H9 (cell line): Measurements from ENCODE around the gene VGLL3. TPM values are rescaled to one million over a fixed set of nuclear protein-coding genes. Genes with fewer than 3 reads are reported as not detected.
A peak's percentile ranks its signal among the peaks of the same experiment; 100 is the strongest.

ENCODE experiments used
- DNase-seq: peaks from one replicate; pipeline ENCODE4 v3.0.0-alpha.2; 2017
- H2AFZ ChIP-seq: one replicate; pipeline ENCODE4 v1.6.1; 2013; ENCODE audit warnings: mild to moderate bottlenecking, low read length, control low read depth, moderate library complexity
- H2AK5ac ChIP-seq: 2 replicates; pipeline ENCODE4 v1.6.1; 2013; ENCODE audit warnings: low read length, control low read depth, mixed read lengths; ENCODE audit not compliant: insufficient read length
- H2BK120ac ChIP-seq: one replicate; pipeline ENCODE4 v1.6.1; 2013; ENCODE audit warnings: low read depth, mild to moderate bottlenecking, low read length, control low read depth, inconsistent platforms; ENCODE audit not compliant: poor library complexity, severe bottlenecking
- H2BK12ac ChIP-seq: 2 replicates; pipeline ENCODE4 v1.6.1; 2013; ENCODE audit warnings: low read length, control low read depth, mixed read lengths, low read depth; ENCODE audit not compliant: insufficient read length
- H2BK15ac ChIP-seq: 2 replicates; pipeline ENCODE4 v1.6.1; 2013; ENCODE audit warnings: low read depth, low read length, control low read depth
- H2BK20ac ChIP-seq: one replicate; pipeline ENCODE4 v1.6.1; 2013; ENCODE audit warnings: low read depth, mild to moderate bottlenecking, low read length, control low read depth, inconsistent platforms; ENCODE audit not compliant: poor library complexity, severe bottlenecking
- H2BK5ac ChIP-seq: 2 replicates; pipeline ENCODE4 v1.6.1; 2013; ENCODE audit warnings: low read length, control low read depth, mixed read lengths; ENCODE audit not compliant: insufficient read length
- H3K14ac ChIP-seq: 2 replicates; pipeline ENCODE4 v1.6.1; 2013; ENCODE audit warnings: low read length, control low read depth; ENCODE audit not compliant: insufficient read depth
- H3K18ac ChIP-seq: 2 replicates; pipeline ENCODE4 v1.6.1; 2013; ENCODE audit warnings: low read depth, mild to moderate bottlenecking, mixed read lengths, low read length, control low read depth; ENCODE audit not compliant: insufficient read length
- H3K23ac ChIP-seq: 2 replicates; pipeline ENCODE4 v1.6.1; 2013; ENCODE audit warnings: low read length, control low read depth, mixed read lengths, low read depth; ENCODE audit not compliant: insufficient read length
- H3K23me2 ChIP-seq: 2 replicates; pipeline ENCODE4 v1.6.1; 2013; ENCODE audit warnings: low read depth, mild to moderate bottlenecking, mixed read lengths, low read length, control low read depth; ENCODE audit not compliant: insufficient read length, poor library complexity, severe bottlenecking
- H3K27ac ChIP-seq: 2 replicates; pipeline ENCODE4 v1.5.1; 2013; ENCODE audit warnings: low read length, control low read depth, mixed read lengths, low read depth; ENCODE audit not compliant: insufficient read length
- H3K27me3 ChIP-seq: 2 replicates; pipeline ENCODE4 v1.6.1; 2013; ENCODE audit warnings: low read length, control low read depth, inconsistent platforms; ENCODE audit not compliant: insufficient read depth
- H3K4ac ChIP-seq: 2 replicates; pipeline ENCODE4 v1.6.1; 2013; ENCODE audit warnings: low read depth, mild to moderate bottlenecking, control low read depth, inconsistent platforms, low read length, moderate library complexity
- H3K4me1 ChIP-seq: 2 replicates; pipeline ENCODE4 v1.6.1; 2013; ENCODE audit warnings: low read length, control low read depth, inconsistent platforms; ENCODE audit not compliant: insufficient read depth
- H3K4me2 ChIP-seq: 2 replicates; pipeline ENCODE4 v1.6.1; 2013; ENCODE audit warnings: low read length, control low read depth, mixed read lengths; ENCODE audit not compliant: insufficient read length, insufficient read depth
- H3K56ac ChIP-seq: 2 replicates; pipeline ENCODE4 v1.6.1; 2013; ENCODE audit warnings: low read depth, mild to moderate bottlenecking, mixed read lengths, low read length, control low read depth; ENCODE audit not compliant: insufficient read length
- H3K79me1 ChIP-seq: 2 replicates; pipeline ENCODE4 v1.6.1; 2013; ENCODE audit warnings: low read depth, mild to moderate bottlenecking, moderate library complexity, low read length, control low read depth, inconsistent platforms; ENCODE audit not compliant: insufficient read depth, poor library complexity, severe bottlenecking
- H3K79me2 ChIP-seq: 2 replicates; pipeline ENCODE4 v1.6.1; 2013; ENCODE audit warnings: low read length, control low read depth, inconsistent platforms; ENCODE audit not compliant: insufficient read depth
- H3K9ac ChIP-seq: 2 replicates; pipeline ENCODE4 v1.6.1; 2013; ENCODE audit warnings: low read length, control low read depth, mixed read lengths; ENCODE audit not compliant: insufficient read length; ENCODE audit errors: extremely low read depth
- H3K9me3 ChIP-seq: one replicate; pipeline ENCODE4 v1.6.1; 2013; ENCODE audit warnings: low read depth, low read length, inconsistent platforms; ENCODE audit not compliant: control insufficient read depth
- H3T11ph ChIP-seq: one replicate; pipeline ENCODE4 v1.6.1; 2013; ENCODE audit warnings: mild to moderate bottlenecking, low read length, control low read depth, inconsistent platforms
- H4K20me1 ChIP-seq: one replicate; pipeline ENCODE4 v1.6.1; 2013; ENCODE audit not compliant: control insufficient read depth, insufficient read length, insufficient read depth
- H4K5ac ChIP-seq: 2 replicates; pipeline ENCODE4 v1.6.1; 2013; ENCODE audit warnings: low read depth, mild to moderate bottlenecking, mixed read lengths, low read length, control low read depth; ENCODE audit not compliant: insufficient read length
- H4K8ac ChIP-seq: replicated peaks from 2 replicates; pipeline ENCODE4 v1.6.1; 2013; ENCODE audit warnings: low read length, control low read depth, mixed read lengths, low read depth; ENCODE audit not compliant: insufficient read length
- H4K91ac ChIP-seq: 2 replicates; pipeline ENCODE4 v1.6.1; 2013; ENCODE audit warnings: low read depth, mild to moderate bottlenecking, moderate library complexity, mixed read lengths, low read length, control low read depth; ENCODE audit not compliant: insufficient read length
- H3K27ac Mint-ChIP-seq, 3 experiments: 2 replicates in 2 of 3; 3 replicates in 1 of 3; pipeline ENCODE4 v1.8.0; 2020 to 2021; ENCODE audit warnings: mixed read lengths in 3 of 3, mild to moderate bottlenecking in 1 of 3, moderate library complexity in 1 of 3
- H3K27me3 Mint-ChIP-seq: 2 replicates; pipeline ENCODE4 v1.8.0; 2021; ENCODE audit warnings: low read depth, mild to moderate bottlenecking, moderate library complexity, mixed read lengths
- H3K36me3 Mint-ChIP-seq, 3 experiments: 2 replicates in 2 of 3; 3 replicates in 1 of 3; pipeline ENCODE4 v1.8.0; 2020 to 2021; ENCODE audit warnings: low read depth in 3 of 3, mixed read lengths in 3 of 3; ENCODE audit not compliant: insufficient read depth in 1 of 3
- H3K4me1 Mint-ChIP-seq, 2 experiments: 2 replicates each; pipeline ENCODE4 v1.8.0; 2020; ENCODE audit warnings: mixed read lengths in 2 of 2
- H3K4me3 Mint-ChIP-seq, 2 experiments: 2 replicates in 1 of 2; 3 replicates in 1 of 2; pipeline ENCODE4 v1.8.0; 2020 to 2021; ENCODE audit warnings: mild to moderate bottlenecking in 2 of 2, mixed read lengths in 2 of 2, moderate library complexity in 1 of 2
- H3K9me3 Mint-ChIP-seq, 2 experiments: 2 replicates in 1 of 2; 3 replicates in 1 of 2; pipeline ENCODE4 v1.8.0; 2020; ENCODE audit warnings: mild to moderate bottlenecking in 2 of 2, mixed read lengths in 2 of 2, moderate library complexity in 1 of 2
- CTCF ChIP-seq: fragments of 200-600 bp; sonication (generic); conservative IDR thresholded peaks from 3 replicates; pipeline ENCODE4 v1.8.0; 2021; ENCODE audit warnings: antibody characterized with exemption, mild to moderate bottlenecking
- WGBS: extraction: QIAGEN DNeasy Blood & Tissue Kit; methylation state at CpG from one replicate; pipeline ENCODE4 v1.1.7; 2013; ENCODE audit warnings: missing lambda C conversion rate, low lambda C conversion rate, mixed read lengths; ENCODE audit not compliant: insufficient read length; ENCODE audit errors: extremely low coverage; 5-methylcytosine and 5-hydroxymethylcytosine counted together
- total RNA-seq: library from RNA; stranded (reverse); gene quantifications from 2 replicates; pipeline ENCODE4 v1.2.1, GENCODE V29; 2021

Gene VGLL3
- total RNA-seq, 1 experiment from 2014 or later: 19.7 TPM

- Histone ChIP-seq H4K20me1 (no peaks in the 10 kb centered on the region), H2BK15ac (no peak overlapping the region), H3K4ac (no peak overlapping the region), H3K18ac (no peak overlapping the region), H3K79me1 (no peaks in the 10 kb centered on the region), H2BK120ac (no peak overlapping the region), H2AK5ac (no peak overlapping the region), H3K4me2 (no peak overlapping the region), H2BK20ac (no peak overlapping the region), H3K23ac (no peak overlapping the region), H4K91ac (no peak overlapping the region), H3K27ac (no peak overlapping the region), H3K9ac (no peak overlapping the region), H3K4me1 (no peaks in the 10 kb centered on the region), H3K9me3 (no peaks in the 10 kb centered on the region), H2BK12ac (no peak overlapping the region), H3K79me2 (no peaks in the 10 kb centered on the region), H4K5ac (no peak overlapping the region), H4K8ac (no peak overlapping the region), H3K14ac (no peak overlapping the region), H2AFZ (no peak overlapping the region), H2BK5ac (no peak overlapping the region), H3K23me2 (no peaks in the 10 kb centered on the region), H3K27me3 (no peaks in the 10 kb centered on the region), H3T11ph (no peak overlapping the region), H3K56ac (no peak overlapping the region)
- peaks cover 15 to 22% of the 10 kb centered on the region in 2 experiments for H3K4me1 Mint-ChIP-seq
- H3K9me3 Mint-ChIP-seq: no peaks in the 10 kb centered on the region
- H3K27ac Mint-ChIP-seq: peak overlapping the region in 2 of 3 experiments; percentile 9 to 21; a peak in 1 of 7 replicates
- H3K4me3 Mint-ChIP-seq: no peak overlapping the region
- WGBS: no CpG with 5 or more reads among the region's 5 CpGs
- DNase-seq: no peak
- H3K36me3 Mint-ChIP-seq: no peaks in the 10 kb centered on the region
- no peak for TF ChIP-seq CTCF
- no peaks in the 10 kb centered on the region for H3K27me3 Mint-ChIP-seq
Observed at GRCh38 chr3:86996261-86996955, 5.5 kb upstream of the VGLL3 start.
